A549 treated with RU486 at 1 μM for 4 hours (cell line): ENCODE results near the gene KHNYN. TPM values are rescaled to one million over a fixed set of nuclear protein-coding genes. Genes with fewer than 3 reads are reported as not detected.

Experiments used
- total RNA-seq: library from RNA; stranded (reverse); fragments of 200-300 nt; extraction: Qiagen RNA extraction; gene quantifications from 5 replicates; pipeline ENCODE4 v1.2.3, GENCODE V29; 2022; ENCODE audit warnings: low read depth

KHNYN gene
- 19.3 to 28.8 TPM (median 26.1 TPM) in 5 replicates for total RNA-seq

GRCh38 chr14:24429395-24430142, at the start of gene KHNYN, which contains the start of gene CBLN3:
TSS of gene KHNYN (plus strand) at chr14:24429954. CDS start at chr14:24430731, 777 bp downstream.
TSS of gene CBLN3 (minus strand) at chr14:24429668. CDS start at chr14:24429054, 614 bp downstream.

DNA sequence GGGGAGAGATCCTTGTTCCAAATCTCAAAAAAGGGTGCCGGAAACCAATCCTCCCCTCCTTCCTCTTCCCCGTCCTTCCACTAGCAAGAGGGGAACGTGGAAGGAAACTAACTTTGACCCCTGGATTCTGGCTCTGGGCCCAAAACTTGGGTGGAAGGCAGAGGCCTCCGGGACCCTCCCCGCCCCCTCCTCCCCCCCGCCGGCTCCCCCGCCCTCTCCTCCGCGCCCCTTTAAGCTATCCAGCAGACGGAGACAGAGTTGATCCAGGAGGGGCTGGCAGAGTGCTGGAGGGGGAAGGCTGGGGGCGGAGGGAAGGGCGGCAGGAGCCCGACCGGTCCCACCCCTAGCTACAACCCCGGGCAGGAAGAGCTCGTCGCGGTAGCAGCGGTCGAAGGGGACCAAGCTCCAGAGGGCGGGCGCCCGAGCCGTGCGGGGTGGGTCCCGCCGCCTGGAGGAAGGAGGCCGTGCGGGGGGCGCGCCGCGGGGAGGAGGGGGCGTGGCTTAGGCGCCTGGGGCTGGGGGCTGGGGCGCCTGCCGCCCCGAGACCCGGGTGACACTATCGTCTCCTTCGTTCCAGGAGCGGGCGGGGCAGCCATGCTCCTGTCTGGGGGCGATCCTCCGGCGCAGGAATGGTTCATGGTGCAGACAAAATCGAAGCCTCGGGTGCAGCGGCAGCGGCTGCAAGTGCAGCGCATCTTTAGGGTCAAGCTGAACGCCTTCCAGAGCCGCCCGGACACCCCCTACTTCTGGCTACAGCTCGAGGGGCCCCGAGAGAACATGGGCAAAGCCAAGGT, 30.9 kb upstream of the KHNYN start, which contains the start of gene NYNRIN:
TSS of gene NYNRIN (plus strand) at position 351 of the 794 bp plus-strand sequence. CDS start at position 595, 244 bp downstream.

DNA sequence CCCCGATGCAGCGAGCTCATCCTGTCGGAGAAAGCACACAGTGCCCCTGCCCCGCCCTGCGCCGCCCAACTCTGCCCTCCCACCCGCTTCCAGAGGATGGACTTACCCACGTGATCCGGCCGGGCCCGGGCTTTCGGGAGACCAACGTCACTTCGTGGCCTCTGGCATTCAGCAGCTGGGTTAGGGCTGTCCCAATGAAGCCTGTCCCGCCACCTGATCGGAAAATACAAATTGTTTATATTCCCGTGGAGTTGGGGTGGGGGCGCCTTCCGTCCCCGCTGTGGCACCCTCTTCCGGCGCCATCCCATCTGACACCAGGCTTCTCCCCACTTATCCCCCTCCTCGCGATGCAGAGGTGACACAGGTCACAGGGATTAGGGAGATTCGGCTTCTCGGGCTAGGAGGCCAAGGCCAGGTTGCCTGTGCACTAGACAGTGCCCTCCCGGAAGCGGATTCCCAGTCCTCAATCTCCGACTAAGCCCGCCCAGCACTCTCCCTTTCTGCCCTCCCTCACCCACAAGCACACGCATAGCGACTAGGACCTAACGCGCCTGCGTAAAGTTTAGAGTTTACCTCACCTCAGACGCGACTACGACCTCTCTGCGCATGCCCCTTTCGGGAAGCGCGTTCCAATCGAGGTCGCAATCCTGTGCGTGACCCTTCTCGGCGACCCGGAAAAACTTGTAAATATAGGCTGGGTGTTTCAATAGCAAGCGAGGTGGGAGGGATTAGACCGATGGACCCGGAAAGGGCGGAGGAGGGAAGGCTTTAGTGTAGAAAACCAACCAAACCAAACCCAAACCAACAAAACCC, 12.7 kb downstream of the KHNYN start, which contains the start of gene SDR39U1:
TSS of gene SDR39U1 (minus strand) at position 537 of the 813 bp plus-strand sequence. CDS start at position 530, 7 bp downstream.

Other genes with a start within 250 kb of the KHNYN start
- 79.3 to 90.2 TPM (median 86.3 TPM) in 5 replicates for gene IPO4, start 241.1 kb upstream of the KHNYN start, total RNA-seq
- gene TM9SF1, start 234.5 kb upstream of the KHNYN start, total RNA-seq, result 63.2 to 70.0 TPM (median 67.6 TPM) in 5 replicates
- not detected in 5 replicates for gene TSSK4, start 224.3 kb upstream of the KHNYN start, total RNA-seq
- 71.9 to 101 TPM (median 93.0 TPM) in 5 replicates for gene CHMP4A, start 216.5 kb upstream of the KHNYN start, total RNA-seq
- gene MDP1, start 213.9 kb upstream of the KHNYN start, total RNA-seq, result 27.3 to 34.4 TPM (median 29.4 TPM) in 5 replicates
- 444 to 520 TPM (median 484 TPM) in 5 replicates for gene NEDD8, start 197.6 kb upstream of the KHNYN start, total RNA-seq
- gene GMPR2, start 197.0 kb upstream of the KHNYN start, total RNA-seq, result 54.3 to 66.4 TPM (median 58.1 TPM) in 5 replicates
- 34.2 to 38.2 TPM (median 36.6 TPM) in 5 replicates for gene TINF2, start 187.3 kb upstream of the KHNYN start, total RNA-seq
- 0.53 to 1.1 TPM (median 1.0 TPM) in 5 replicates for gene TGM1, start 166.8 kb upstream of the KHNYN start, total RNA-seq
- gene RABGGTA, start 158.4 kb upstream of the KHNYN start, total RNA-seq, result 15.2 to 18.4 TPM (median 16.6 TPM) in 5 replicates
- gene DHRS1, start 130.2 kb upstream of the KHNYN start, total RNA-seq, result 10.3 to 14.0 TPM (median 13.1 TPM) in 5 replicates
- gene NOP9, start 130.1 kb upstream of the KHNYN start, total RNA-seq, result 13.7 to 17.0 TPM (median 16.6 TPM) in 5 replicates
- gene CIDEB, start 122.0 kb upstream of the KHNYN start, total RNA-seq, result 0.15 to 1.00 TPM (median 0.20 TPM) in 5 replicates
- gene LTB4R2, start 119.8 kb upstream of the KHNYN start, total RNA-seq, result 2.5 to 5.7 TPM (median 4.3 TPM) in 5 replicates
- gene LTB4R, start 118.5 kb upstream of the KHNYN start, total RNA-seq, result 3.7 to 6.6 TPM (median 6.4 TPM) in 5 replicates
- not detected in 5 replicates for gene ADCY4, start 94.9 kb upstream of the KHNYN start, total RNA-seq
- not detected in 5 replicates for gene RIPK3, start 90.0 kb upstream of the KHNYN start, total RNA-seq
- 0.29 to 0.67 TPM (median 0.47 TPM) in 4 of 5 replicates, not detected in the other for gene NFATC4, start 61.8 kb upstream of the KHNYN start, total RNA-seq
- 0.16 to 0.78 TPM (median 0.18 TPM) in 5 replicates for gene NYNRIN, start 31.0 kb upstream of the KHNYN start, total RNA-seq
- gene CBLN3, start 286 bp upstream of the KHNYN start, total RNA-seq, result 1.0 to 1.6 TPM (median 1.3 TPM) in 5 replicates
- 42.7 to 56.3 TPM (median 47.4 TPM) in 5 replicates for gene SDR39U1, start 12.8 kb downstream of the KHNYN start, total RNA-seq
- gene CMA1, start 78.3 kb downstream of the KHNYN start, total RNA-seq, result not detected in 5 replicates
- gene CTSG, start 146.3 kb downstream of the KHNYN start, total RNA-seq, result not detected in 5 replicates
- not detected in 5 replicates for gene GZMH, start 179.7 kb downstream of the KHNYN start, total RNA-seq
- not detected in 5 replicates for gene GZMB, start 204.2 kb downstream of the KHNYN start, total RNA-seq